GM10847 (cell line): ENCODE results near the gene IER3.

Experiments used
- POLR2A ChIP-seq: IDR thresholded peaks from 2 replicates; pipeline ENCODE4 v1.6.1; 2011; ENCODE audit not compliant: insufficient read length; ENCODE audit errors: extremely low read depth

The IER3 gene

DNA sequence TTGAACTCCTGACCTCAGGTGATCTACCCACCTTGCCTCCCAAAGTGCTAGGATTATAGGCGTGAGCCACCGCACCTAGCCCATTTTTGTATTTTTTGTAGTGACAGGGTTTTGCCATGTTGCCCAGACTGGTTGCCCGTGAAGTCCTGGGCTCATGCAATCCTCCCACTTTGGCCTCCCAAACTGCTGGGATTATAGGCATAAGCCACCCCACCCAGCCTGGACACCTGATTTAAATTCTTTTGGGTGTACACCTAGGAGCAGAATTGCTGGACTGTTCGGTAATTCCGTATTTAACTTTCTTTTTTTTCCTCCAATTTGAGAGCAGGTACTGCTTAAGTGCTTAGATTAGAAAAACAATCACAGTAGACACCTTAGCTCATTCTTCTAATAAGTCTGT is 47.9 kb downstream of the IER3 start:
- TF ChIP-seq POLR2A, result no peak
